Ovary (tissue), 3 donors: ENCODE data around the gene COL17A1.

Experiments used
- POLR2A ChIP-seq: fragments of 450-650 bp; IDR thresholded peaks from one replicate; pipeline ENCODE4 v1.6.1; 2017; ENCODE audit warnings: antibody characterized with exemption, mild to moderate bottlenecking, moderate library complexity
- TF ChIP-seq, protein P1 (sequence below), 3 donors: fragments of 450-650 bp in 2 of 3; fragments of 200-600 bp in 1 of 3; IDR thresholded peaks; one replicate each; pipeline versions ENCODE4 v1.5.1 to v1.8.0; 2016 to 2022; ENCODE audit warnings: antibody characterized with exemption in 3 of 3, mild to moderate bottlenecking in 1 of 3
- donor health status: DM: no; HTN: no; CAD: no.

DNA sequence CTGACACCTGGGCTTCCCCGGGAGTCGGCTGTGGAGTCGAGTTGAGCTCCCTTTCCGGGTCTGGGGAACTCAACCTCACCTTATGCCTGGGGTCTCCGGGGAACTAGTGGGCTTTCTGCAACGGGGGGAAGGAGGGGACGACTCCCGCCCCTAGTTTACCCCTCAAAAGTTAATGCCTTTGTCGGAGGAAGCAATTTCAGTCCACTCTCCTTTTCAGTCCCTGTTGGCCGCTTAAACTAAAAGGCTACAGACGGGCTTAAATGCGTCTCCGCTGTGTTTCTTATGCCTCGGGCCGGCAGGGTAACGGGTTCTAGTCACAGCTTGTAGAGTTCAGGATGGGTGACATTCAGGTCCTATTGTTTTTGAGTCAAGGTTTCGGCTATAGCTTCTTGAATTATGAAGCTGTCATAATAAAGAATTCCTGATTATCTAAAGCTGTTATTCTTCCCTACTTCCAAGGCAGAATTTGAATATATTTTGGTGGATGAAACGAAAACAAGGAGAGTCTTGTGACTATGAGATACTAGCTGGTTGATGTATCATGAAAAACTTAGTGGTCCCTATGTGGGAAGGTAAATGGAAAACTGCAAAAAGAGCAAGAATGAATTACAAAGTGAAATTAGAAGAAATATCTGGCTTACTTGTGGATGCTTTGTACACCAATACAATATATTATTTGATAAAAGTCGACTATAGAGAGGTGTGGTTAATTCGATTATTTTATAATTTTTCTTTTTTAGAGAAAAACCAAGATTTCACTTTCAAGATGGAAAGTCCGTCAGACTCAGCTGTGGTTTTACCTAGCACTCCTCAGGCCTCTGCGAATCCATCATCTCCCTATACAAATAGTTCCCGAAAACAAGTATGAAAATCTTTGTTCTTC lies 36.8 kb upstream of the COL17A1 start:
- TF ChIP-seq, protein P1, sequence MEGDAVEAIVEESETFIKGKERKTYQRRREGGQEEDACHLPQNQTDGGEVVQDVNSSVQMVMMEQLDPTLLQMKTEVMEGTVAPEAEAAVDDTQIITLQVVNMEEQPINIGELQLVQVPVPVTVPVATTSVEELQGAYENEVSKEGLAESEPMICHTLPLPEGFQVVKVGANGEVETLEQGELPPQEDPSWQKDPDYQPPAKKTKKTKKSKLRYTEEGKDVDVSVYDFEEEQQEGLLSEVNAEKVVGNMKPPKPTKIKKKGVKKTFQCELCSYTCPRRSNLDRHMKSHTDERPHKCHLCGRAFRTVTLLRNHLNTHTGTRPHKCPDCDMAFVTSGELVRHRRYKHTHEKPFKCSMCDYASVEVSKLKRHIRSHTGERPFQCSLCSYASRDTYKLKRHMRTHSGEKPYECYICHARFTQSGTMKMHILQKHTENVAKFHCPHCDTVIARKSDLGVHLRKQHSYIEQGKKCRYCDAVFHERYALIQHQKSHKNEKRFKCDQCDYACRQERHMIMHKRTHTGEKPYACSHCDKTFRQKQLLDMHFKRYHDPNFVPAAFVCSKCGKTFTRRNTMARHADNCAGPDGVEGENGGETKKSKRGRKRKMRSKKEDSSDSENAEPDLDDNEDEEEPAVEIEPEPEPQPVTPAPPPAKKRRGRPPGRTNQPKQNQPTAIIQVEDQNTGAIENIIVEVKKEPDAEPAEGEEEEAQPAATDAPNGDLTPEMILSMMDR (IDR thresholded peaks at IDR 0.05): no peak
- TF ChIP-seq POLR2A: no peak
